HepG2 (cell line): ENCODE results near the gene SLC8A2.

Source experiments
- ARHGAP35 ChIP-seq: sonication (generic); formaldehyde crosslinking; IDR thresholded peaks from 2 replicates; pipeline ENCODE4 v1.9.0; 2022; ENCODE audit warnings: mild to moderate bottlenecking, inconsistent platforms, moderate library complexity, missing genetic modification reagents, borderline replicate concordance
- CHD4 ChIP-seq: fragments of 200-600 bp; sonication (generic); IDR thresholded peaks from 2 replicates; pipeline ENCODE4 v1.7.0; 2017; ENCODE audit warnings: mild to moderate bottlenecking, low read length, borderline replicate concordance
- EP300 ChIP-seq, 3 experiments: sonication (generic) in 1 of 3; formaldehyde crosslinking in 1 of 3; IDR thresholded peaks; 2 replicates each; pipeline versions ENCODE4 v1.5.1 to v1.6.1; 2011 to 2020; ENCODE audit warnings: low read depth in 2 of 3, low read length in 2 of 3, borderline replicate concordance in 1 of 3, improper control_type of control experiment in 1 of 3, mild to moderate bottlenecking in 1 of 3, missing genetic modification reagents in 1 of 3, moderate library complexity in 1 of 3
- IRX3 ChIP-seq: sonication (generic); formaldehyde crosslinking; IDR thresholded peaks from 2 replicates; pipeline ENCODE4 v1.8.1; 2023; ENCODE audit warnings: mild to moderate bottlenecking, low read depth, missing genetic modification reagents, borderline replicate concordance
- NKX3-1 ChIP-seq: sonication (generic); formaldehyde crosslinking; IDR thresholded peaks from 2 replicates; pipeline ENCODE4 v1.5.0; 2020; ENCODE audit warnings: missing genetic modification reagents
- POLR2A ChIP-seq, 2 experiments: IDR thresholded peaks; 2 replicates each; pipeline ENCODE4 v1.6.1; 2011; ENCODE audit warnings: low read depth in 2 of 2, low read length in 2 of 2, mild to moderate bottlenecking in 1 of 2, moderate library complexity in 1 of 2; ENCODE audit not compliant: insufficient read depth in 1 of 2
- TRIM24 ChIP-seq: sonication (generic); formaldehyde crosslinking; IDR thresholded peaks from 2 replicates; pipeline ENCODE4 v1.8.0; 2022; ENCODE audit warnings: mild to moderate bottlenecking, missing genetic modification reagents
- YY1 ChIP-seq: IDR thresholded peaks from 2 replicates; pipeline ENCODE4 v1.6.1; 2011; ENCODE audit warnings: low read length, low read depth, moderate library complexity, mild to moderate bottlenecking; ENCODE audit not compliant: insufficient read depth, insufficient replicate concordance
- ZNF180 ChIP-seq: sonication (generic); formaldehyde crosslinking; IDR thresholded peaks from 2 replicates; pipeline ENCODE4 v1.4.0; 2020; ENCODE audit warnings: low read depth, missing genetic modification reagents, borderline replicate concordance
- TF ChIP-seq, protein P1 (sequence below): sonication (generic); formaldehyde crosslinking; IDR thresholded peaks from 2 replicates; pipeline ENCODE4 v1.5.0; 2020; ENCODE audit warnings: mild to moderate bottlenecking, missing genetic modification reagents, moderate library complexity
- TF ChIP-seq, protein P2 (sequence below), 2 experiments: sonication (generic) in 1 of 2; formaldehyde crosslinking in 1 of 2; IDR thresholded peaks; 2 replicates each; pipeline versions ENCODE4 v1.5.1 to v1.6.1; 2011 to 2020; ENCODE audit warnings: borderline replicate concordance in 1 of 2, low read depth in 1 of 2, low read length in 1 of 2, mild to moderate bottlenecking in 1 of 2, missing genetic modification reagents in 1 of 2, moderate library complexity in 1 of 2
- TF ChIP-seq, protein P3 (sequence below): sonication (generic); formaldehyde crosslinking; IDR thresholded peaks from 2 replicates; pipeline ENCODE4 v1.4.0; 2020; ENCODE audit warnings: mild to moderate bottlenecking, missing genetic modification reagents

DNA sequence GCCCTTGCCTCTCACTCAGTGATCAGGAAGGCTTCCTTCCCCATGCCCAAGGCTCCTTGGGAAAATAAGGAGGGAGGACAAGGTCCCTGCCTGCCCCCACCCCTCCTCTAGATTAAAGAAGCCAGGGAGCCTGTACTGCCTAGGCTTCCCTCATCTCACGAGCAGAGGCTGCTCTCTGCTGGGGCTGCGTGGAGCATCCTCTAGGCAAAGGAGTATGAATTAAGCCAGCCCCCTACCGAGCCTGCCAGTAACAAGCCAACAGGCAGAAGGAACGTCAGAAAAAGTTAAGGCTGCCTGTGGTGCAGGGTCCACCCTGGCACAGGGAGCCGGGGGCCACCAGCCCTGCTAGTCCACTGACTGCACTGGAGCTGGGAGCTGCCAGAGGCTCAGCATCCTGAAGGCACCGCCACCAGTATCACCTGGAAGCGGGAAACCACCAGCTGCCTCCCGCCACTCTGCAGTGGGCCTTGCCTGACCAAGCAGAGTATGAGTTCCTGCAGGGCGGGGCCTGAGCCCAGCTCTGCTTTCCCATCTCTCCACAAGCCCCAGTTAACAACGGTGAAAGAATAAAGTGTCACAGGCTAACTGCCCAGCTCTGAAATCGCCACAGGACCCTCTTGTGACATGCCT is 36.3 kb upstream of the SLC8A2 start:
- TF ChIP-seq, protein P1, sequence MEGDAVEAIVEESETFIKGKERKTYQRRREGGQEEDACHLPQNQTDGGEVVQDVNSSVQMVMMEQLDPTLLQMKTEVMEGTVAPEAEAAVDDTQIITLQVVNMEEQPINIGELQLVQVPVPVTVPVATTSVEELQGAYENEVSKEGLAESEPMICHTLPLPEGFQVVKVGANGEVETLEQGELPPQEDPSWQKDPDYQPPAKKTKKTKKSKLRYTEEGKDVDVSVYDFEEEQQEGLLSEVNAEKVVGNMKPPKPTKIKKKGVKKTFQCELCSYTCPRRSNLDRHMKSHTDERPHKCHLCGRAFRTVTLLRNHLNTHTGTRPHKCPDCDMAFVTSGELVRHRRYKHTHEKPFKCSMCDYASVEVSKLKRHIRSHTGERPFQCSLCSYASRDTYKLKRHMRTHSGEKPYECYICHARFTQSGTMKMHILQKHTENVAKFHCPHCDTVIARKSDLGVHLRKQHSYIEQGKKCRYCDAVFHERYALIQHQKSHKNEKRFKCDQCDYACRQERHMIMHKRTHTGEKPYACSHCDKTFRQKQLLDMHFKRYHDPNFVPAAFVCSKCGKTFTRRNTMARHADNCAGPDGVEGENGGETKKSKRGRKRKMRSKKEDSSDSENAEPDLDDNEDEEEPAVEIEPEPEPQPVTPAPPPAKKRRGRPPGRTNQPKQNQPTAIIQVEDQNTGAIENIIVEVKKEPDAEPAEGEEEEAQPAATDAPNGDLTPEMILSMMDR: no peak
- TF ChIP-seq CHD4 (no peak), EP300 (IDR thresholded peaks at IDR 0.05; ENCODE audit: low read depth in 2 of 2, low read length in 2 of 2) (no peak), EP300 (CRISPR knock-in tag; IDR thresholded peaks at IDR 0.05; ENCODE audit: borderline replicate concordance) (no peak), TRIM24 (no peak), NKX3-1 (CRISPR knock-in tag) (no peak), POLR2A (IDR thresholded peaks at IDR 0.05; ENCODE audit: insufficient read depth in 1 of 2, low read depth in 2 of 2, low read length in 2 of 2) (no peak), YY1 (no peak), ARHGAP35 (CRISPR knock-in tag) (no peak), IRX3 (no peak), ZNF180 (CRISPR knock-in tag) (no peak)
- TF ChIP-seq, protein P2, sequence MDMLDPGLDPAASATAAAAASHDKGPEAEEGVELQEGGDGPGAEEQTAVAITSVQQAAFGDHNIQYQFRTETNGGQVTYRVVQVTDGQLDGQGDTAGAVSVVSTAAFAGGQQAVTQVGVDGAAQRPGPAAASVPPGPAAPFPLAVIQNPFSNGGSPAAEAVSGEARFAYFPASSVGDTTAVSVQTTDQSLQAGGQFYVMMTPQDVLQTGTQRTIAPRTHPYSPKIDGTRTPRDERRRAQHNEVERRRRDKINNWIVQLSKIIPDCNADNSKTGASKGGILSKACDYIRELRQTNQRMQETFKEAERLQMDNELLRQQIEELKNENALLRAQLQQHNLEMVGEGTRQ (IDR thresholded peaks at IDR 0.05; ENCODE audit: low read depth, low read length): no peak
- TF ChIP-seq, protein P2 (CRISPR knock-in tag; IDR thresholded peaks at IDR 0.05; ENCODE audit: borderline replicate concordance): no peak
- TF ChIP-seq, protein P3, sequence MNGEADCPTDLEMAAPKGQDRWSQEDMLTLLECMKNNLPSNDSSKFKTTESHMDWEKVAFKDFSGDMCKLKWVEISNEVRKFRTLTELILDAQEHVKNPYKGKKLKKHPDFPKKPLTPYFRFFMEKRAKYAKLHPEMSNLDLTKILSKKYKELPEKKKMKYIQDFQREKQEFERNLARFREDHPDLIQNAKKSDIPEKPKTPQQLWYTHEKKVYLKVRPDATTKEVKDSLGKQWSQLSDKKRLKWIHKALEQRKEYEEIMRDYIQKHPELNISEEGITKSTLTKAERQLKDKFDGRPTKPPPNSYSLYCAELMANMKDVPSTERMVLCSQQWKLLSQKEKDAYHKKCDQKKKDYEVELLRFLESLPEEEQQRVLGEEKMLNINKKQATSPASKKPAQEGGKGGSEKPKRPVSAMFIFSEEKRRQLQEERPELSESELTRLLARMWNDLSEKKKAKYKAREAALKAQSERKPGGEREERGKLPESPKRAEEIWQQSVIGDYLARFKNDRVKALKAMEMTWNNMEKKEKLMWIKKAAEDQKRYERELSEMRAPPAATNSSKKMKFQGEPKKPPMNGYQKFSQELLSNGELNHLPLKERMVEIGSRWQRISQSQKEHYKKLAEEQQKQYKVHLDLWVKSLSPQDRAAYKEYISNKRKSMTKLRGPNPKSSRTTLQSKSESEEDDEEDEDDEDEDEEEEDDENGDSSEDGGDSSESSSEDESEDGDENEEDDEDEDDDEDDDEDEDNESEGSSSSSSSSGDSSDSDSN (CRISPR knock-in tag): no peak
